HG03135 (cell line): ENCODE data around the gene FUOM.
"Not testable (repeated sequence)": the region's sequence is repeated elsewhere in the genome, so short reads cannot be mapped to it uniquely, and the experiment has no call there.

ENCODE experiments used
- ATAC-seq: cut with Tn5 transposase; IDR thresholded peaks from one replicate; pipeline ENCODE4 v1.9.1; 2021; ENCODE audit warnings: mild to moderate bottlenecking, moderate library complexity; ENCODE audit not compliant: unreplicated experiment

FUOM gene

DNA sequence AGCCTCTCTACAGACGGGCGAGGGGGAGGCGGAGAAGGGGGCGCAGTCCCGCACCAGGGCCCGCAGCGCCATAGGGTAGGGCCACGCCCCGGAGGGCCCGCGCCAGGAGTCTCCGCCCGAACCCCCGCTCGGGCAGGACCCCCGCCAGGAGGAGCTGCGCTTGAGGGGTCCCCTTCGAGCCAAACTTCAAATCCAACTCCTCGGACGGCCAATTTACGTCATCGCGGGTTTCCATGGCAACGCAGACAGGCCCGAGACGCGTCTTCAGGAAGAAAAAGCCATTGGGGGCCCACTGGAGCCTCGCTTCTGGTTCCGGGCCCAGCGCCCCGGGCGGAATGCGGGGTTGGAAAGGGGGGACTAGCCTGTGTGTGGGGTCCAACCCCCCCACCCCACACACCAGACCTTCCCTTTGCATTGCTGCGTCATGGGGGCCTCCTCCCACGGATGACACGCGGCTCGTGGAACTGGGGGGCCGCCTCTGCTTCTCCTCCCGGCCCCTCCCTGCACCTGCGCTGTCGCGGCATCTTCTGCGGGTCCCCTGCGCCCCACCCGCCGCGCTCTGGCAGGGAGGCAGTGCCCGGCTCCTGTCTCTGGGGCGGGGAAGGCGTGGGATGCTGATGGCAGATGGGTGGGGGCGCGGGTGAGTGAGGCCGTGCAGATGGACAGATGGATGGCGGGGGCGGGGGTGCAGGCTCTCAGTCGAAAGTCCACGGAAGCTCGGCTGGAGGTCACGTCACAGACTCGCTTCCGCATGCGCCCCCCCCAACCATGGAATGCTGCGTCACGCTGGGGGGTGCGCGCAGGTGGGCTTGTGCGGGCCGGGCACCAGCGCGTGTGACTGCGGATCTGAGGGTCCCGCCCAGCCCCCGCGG lies 22.3 kb downstream of the FUOM start:
- no peak for ATAC-seq

DNA sequence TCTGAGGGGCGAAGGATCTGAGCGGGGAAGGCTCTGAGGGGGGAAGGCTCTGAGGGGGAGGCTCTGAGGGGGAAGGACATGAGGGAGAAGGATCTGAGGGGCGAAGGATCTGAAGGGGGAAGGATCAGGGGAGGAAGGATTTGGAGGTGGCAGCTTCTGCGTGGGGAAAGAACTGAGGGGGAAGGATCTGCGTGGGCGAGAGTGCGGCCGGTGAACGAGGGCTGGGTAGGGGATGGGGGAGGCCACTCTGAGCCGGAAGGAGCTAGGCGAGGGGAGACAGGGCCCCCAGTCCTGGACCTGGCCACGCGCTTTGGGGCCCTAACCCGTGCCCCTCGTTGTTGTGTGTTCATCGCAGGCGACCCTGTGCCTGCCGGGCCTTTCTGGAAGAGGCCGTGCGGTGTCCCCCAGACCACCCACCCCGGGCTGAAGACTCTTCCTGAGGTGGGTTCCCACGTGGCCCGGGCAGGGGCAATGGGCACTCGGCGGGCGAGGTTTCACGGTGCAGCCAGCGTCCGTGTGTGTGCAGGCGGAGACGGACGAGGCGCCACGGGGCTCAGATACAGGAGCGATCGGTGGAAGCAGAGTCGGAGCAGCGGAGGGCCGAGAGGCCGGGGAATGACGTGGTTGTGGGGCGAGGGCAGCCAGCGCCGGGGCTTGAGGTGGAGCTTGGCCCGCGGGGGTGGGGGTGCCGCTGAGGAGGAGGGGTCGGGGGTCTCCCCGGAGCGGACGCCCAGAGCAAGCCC lies 23.1 kb downstream of the FUOM start:
- ATAC-seq, result no peak

DNA sequence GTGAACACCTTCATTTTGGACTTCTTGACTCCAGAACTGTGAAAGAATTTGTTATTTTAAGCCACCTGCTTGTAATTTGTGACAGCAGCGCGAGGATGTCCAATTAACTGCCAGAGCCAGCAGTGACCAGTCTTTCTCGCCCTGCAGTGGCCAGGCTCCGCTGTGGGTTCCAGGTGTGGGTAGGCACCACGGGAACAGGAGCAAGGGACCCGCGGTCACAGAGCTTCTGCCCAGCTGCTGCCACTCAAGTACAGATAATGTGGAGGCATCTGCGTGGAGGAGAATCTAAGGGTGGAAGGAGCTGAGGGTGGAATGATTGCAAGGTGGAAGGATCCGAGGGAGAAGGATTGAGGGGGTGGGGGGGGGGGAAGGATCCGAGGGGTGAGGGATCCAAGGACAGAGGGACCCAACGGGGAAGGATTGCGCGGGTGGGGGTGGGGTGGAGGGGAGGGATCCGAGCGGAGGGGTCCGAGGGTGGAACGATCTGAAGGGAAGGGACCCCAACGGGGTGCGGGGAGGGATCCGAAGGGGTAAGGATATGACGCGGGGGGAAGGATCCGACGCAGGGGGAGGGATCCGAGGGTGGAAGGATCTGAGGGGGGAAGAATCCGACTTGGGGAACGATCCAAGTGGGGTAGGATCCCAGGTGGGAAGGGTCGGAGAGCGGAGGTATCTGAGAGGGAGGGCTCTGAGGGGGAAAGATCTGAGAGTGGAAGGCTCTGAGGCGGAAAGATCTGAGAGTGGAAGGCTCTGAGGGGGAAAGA lies 24.7 kb downstream of the FUOM start:
- ATAC-seq, result no peak

DNA sequence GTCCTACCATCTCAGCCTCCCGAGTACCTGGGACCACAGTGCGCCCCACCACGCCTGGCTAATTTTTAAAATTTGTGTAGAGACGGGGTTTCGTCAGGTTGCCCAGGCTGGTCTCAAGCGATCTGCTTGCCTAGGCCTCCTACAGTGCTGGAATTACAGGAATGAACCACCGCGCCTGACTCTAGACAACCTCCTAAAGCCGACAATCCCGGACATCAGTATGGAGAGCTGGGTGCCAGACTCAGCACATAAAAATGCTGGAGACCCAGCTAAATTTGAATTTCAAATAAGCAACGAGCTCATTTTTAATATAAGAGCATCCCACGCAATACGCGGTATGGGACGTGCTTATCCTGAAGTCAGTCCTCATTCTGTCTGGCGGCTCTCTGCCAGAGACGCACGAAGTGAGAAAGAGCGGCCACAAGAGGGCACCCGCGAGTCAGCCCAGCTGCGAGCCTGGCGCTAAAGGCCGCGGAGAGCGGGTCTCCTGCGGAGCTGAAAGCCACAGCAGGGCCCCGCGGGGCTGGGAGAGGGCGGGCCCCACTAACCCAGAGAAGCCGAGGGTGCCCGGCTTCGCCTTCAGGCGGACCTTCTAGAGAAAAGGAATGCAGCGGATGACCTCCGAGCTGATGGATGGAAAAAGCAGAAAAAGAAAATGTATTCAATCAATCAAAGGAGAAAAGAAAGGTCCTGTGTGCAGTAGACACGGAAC lies 28.2 kb downstream of the FUOM start:
- peak; percentile 67 for ATAC-seq

DNA sequence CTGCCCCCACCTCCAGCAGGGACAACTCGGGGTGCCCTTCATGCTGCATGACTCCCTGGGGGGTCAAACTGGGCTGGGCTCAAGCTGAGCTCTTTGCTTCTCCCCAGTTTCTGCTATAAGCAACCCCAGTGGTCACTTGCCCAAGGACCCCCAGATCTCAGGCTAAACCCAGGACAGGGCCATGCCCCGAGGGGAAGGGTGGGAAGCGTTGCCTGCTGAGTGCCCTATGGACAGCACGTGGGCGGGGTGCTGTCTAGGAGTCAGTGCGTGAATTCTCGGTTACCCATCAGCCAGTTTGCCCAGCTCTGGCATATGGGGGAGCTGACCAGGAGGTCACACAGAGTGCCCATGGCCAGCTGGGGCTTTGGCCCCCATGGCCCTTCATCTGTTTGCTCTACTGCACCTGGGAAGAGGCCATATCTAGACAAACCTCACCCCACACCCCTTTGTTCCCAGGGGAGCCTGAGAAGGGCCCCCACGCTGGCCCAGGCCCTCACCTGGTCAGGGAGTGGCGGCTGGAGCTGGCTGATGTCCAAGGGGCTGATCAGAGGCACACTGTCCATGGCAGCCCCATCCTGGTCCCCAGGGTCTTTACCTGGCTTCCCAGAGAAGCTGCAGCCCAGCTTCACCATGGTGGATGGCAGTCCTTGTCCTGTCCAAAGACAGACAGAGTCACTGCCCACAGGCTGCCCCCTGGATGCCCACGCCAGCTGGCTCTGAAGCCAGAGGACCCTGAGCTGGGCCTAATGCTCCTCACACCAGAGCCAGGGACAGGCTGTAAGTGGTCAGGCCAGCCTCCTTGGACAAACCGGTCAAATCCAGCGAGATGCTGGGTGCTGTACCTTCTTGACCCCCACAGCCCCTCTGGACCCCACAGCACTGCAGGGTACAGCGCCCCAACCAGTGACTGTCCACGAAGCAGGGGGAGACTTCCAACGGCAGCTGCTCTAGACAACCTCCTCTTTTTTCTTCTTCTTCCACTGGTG lies 29.2 kb downstream of the FUOM start:
- ATAC-seq, result no peak

DNA sequence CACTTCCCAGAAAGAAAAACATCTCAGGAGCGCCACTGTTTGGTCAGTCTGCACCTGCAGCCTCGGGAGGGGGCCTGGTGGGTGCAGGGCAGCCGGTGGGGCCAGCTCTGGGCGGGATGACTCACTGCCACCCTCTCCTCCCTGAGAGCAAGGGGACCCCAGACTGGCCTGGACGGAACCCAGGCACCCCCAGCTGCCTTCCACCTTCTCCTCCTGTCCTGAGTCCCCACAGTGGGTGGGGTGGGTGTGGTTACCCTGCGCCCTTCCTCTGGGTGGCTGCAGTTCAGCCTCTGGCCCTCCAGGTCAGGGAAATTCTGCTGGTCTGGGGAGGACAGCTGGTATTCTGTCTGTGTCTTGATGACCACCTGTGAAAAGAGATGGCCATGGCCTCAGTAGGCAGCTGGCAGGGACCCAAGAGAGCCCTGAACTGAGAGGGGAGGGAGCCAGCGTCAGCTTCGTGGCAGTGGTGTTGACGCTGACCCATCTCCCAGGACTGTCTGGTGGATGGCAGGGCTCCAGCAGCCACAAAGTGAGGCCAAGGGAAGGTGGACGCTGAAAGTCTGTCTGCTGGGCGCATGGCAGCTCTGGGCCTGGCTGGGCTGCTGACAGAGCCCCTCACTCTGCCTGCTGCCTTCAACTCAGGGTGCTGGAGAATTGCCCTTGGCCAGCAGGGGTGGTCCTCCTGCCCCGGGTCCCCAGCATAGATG lies 30.0 kb downstream of the FUOM start:
- no peak for ATAC-seq

DNA sequence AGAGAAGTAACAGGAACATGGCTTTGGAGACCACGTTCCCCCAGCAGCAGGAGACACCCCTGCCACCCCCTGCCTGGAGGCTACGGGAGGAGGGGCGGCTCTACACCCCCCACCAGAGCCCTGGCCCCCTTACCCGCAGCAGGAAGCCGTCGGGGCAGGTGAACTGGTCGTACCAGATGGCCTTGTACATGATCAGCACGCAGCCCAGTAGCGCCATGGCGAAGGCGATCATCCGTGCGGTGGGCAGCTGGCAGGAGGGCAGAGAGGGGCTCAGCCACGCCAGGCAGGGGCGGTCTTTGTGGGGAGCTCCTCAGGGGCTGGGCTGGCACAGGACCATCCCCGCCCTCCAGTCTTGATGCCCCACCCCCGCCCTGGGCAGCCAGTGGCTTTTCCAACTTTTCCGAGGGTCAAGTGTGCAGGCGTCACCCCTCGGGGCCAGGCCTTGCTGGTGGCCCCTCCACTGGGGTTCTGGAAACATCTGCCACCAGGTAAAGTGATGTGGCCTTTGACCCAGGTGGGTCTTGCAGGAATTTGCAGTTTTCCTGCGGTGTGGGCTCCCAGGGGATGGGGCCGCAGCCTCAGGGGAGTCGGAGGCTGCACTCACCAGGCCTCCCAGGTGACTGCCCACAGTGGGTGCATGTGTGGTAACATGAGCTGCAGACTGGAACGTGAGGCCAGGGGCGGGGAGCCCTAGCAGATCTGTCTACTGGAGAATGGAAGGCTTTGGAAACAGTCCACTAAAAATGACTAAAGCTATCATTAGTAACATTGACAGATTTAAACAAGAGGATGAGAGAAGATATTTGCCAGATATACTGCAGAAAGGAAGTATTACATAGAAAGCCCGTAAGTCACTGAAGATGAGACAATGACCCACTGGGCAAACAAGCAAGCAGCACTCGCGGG lies 30.8 kb downstream of the FUOM start:
- no peak for ATAC-seq

DNA sequence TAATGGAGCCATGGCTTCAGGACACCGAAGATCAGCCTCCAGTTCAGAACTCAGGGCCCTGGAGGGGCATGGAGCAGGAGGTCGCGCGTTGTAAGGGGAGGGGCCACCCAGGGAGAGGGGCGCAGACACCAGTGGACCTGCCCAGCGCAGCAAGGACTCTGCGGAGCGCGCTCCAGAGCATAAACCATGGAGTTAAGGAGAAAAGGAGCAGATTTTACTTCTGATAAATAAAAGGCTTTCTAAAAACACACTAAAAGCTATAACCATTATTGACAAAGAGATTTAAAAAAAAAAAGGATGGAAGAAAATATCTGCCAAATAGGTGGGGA lies 31.6 kb downstream of the FUOM start:
- no peak for ATAC-seq

DNA sequence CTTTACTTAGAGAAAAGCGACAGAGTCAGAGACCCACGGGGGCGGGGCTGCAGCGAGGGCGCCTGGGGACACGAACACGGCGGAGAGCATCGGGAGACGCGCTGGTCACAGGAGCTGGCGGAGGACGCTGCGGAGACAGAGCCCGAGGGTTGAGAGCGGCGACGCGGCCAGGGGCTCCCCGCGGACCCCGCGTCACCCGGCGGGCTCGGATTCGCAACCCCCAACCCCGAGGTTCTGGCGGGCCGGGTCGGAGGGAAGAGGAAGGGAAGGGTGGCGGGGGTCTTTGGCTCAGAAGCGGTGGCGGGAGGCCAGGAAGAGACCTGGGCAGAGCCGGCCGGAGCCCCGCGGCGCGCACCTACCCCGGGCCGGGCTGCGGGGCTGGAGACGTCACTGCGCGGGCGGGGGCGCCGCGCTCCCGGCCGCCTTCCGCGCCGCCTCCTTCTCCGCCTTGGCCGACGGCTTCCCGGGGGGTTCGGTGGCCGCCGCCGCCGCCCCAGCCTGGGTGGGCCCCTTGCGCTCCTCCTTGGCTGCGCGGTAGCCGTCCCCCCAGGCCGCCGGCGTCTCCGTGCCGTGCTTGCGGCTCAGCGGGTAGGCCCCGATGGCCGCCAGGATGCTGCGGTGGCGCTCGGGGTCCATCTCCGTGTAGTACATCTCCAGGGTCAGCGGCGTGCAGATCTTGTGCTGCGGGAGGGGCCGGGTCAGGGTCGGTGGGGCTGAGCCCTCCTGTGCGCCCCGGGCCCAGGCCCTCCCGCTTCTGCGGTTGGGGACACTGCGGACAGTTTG lies 32.2 kb downstream of the FUOM start:
- ATAC-seq, result no peak

DNA sequence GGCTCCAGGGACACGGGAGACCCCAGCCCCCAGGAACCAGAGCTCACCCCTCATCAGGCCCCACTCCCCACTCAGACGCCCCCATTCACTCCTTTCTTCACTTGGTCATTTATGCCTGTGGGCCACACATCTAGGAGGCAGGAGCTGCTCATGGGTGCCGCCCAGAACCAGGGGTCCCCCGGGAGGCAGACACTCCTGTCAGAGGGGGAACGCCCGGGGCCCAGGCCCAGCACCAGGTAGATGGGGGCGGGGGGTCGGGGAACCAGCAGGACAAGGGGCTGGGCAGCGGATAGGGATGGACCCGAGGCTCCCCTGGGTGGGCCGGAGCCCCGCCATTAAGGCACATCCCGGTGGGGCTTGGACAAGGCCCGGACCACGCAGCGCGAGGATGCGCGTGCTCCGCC lies 33.0 kb downstream of the FUOM start:
- no peak for ATAC-seq

DNA sequence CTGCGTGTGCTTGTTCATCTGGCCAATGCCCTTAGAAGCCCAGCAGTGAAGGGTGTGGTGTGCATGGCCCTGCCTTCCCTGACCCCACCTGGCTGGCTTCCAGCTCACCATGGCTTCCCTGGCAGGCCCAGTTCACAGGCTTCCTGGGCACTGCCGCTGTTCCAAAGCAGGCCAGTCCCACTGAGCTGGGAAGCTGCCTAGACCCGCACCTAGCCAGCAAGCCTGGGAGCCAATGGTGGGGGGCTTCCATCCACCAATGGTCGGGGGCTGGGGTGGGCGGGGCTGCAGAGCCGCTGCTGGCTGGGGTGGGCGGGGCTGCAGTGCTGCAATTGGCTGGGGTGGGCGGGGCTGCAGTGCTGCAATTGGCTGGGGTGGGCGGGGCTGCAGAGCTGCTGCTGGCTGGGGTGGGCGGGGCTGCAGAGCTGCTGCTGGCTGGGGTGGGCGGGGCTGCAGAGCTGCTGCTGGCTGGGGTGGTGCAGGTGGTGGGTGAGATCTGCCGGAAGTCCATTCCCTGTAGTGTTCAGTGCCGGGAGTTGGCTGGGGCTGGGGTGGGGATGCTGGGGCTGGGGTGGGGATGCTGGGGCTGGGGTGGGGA lies 33.5 kb downstream of the FUOM start:
- ATAC-seq, result peak; percentile 56

DNA sequence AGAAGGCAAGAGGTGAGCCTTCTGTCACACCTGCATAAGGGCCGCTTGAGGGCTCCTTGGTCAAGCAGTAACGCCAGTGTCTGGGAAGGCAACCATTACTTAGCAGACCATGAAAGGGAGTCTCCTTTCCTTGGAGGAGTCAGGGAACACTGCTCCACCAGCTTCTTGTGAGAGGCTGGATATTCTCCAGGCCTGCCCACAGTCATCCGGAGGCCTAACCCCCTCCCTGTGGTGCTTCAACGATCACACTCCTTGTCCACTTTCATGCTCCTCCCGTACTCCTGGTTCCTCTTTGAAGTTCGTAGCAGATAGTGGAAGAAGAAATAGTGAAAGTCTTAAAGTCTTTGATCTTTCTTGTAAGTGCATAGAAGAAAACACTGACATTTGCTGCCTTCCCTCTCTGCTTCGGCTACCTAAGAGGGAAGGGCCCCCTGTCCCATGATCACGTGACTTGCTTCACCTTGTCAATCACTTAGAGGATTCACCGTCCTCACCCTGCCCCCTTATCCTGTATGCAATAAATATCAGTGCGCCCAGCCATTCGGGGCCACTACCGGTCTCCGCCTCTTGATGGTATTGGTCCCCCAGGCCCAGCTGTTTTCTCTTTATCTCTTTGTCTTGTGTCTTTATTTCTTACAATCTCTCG lies 35.6 kb downstream of the FUOM start:
- not testable (repeated sequence) for ATAC-seq

DNA sequence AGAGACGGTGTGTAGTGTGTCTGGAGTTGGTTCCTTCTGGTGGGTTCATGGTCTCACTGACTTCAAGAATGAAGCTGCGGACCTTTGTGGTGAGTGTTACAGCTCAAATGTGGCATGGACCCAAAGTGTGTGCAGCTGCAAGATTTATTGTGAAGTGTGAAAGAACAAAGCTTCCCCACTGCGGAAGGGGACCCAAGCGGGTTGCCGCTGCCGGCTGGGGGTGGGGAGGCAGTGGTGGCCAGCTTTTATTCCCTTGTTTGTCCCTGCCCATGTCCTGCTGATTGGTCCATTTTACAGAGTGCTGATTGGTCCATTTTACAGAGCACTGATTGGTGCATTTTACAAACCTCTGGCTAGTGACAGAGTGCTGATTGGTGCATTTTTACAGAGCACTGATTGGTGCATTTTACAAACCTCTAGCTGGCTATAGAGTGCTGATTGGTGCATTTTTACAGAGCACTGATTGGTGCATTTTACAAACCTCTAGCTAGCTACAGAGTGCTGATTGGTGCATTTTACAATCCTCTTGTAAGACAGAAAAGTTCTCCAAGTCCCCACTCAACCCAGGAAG lies 36.9 kb downstream of the FUOM start:
- ATAC-seq, result not testable (repeated sequence)

DNA sequence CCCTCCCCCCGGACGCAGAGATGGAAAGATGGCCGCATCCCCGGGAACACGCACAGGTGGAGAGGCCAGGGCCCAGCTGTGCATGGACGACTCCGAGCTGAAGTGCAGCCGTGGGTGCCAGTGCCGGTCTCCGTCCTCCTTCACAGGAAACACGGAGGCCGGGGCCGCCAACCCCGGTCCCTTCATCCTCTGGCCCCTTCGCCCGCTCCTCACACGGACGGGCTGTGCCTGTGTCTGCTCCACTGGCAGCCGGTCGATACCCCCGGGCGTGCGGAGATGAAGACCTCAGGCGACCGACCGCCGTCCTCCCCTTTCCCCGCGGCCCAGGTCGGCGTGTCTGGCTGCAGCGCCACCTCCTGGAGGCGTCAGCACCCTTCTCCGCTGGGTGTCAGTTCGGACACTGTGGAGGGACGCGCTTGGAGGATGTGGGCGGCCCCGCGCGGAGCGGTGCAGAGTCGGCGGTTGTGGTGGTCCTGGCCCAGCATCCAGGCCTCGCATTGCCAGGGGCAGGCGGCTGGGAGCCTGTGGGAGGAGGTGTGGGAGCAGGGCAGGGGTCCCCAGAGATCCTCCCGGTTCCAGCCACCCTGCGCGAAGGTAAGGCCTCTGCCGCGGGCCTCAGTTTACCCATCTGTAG lies 39.2 kb downstream of the FUOM start:
- peak; percentile 89 for ATAC-seq

DNA sequence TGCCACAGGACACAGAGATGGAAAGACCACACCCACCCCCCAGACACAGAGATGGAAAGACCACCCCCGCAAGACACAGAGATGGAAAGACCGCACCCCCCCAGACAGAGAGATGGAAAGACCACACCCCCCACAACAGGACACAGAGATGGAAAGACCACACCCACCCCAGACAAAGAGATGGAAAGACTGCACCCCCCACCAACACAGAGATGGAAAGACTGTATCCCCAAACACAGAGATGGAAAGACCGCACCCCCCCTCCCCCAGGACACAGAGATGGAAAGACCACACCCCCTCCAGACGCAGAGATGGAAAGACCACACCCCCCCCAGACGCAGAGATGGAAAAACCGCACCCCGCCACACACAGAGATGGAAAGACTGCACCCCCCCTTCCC lies 41.1 kb downstream of the FUOM start:
- no peak for ATAC-seq

DNA sequence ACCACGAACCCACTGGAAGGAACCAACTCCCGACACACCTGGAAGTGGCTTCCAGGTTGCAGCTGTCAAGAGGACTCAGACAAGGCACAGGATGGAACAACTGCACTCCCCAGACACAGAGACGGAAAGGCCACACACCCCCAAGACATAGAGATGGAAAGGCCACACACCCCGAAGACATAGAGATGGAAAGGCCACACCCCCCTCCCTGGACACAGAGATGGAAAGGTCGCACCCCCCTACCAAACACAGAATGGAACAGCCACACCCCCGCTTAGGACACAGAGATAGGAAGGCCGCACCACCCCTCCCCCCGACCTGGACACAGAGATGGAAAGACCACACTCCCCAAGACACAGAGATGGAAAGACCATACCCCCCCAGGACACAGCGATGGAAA lies 41.6 kb downstream of the FUOM start:
- no peak for ATAC-seq
